PC-3 (cell line): Measurements from ENCODE around the gene AK4. TPM values are rescaled to one million over a fixed set of nuclear protein-coding genes. Genes with fewer than 3 reads are reported as not detected.

ENCODE experiments used
- ATAC-seq: fragments of 200-7000 bp; cut with Tn5 transposase; 2 replicates; pipeline ENCODE4 v1.9.1; 2020; ENCODE audit warnings: mild to moderate bottlenecking, moderate library complexity
- BruUV-seq: library from RNA; stranded (reverse); fragments of 400-500 nt; replicated peaks from 2 replicates; lab custom pipeline; 2021; lab: Mats Ljungman, UMichigan
- CTCF ChIA-PET: fragments of 300-600 bp; sonication (Branson Sonifier 250); formaldehyde crosslinking; loops from one replicate; lab custom pipeline; 2022; ENCODE audit warnings: antibody characterized with exemption; lab: Charles Lee
- POLR2A ChIA-PET: fragments of 300-600 bp; sonication (Branson Sonifier 250); formaldehyde crosslinking; loops from one replicate; lab custom pipeline; 2022; ENCODE audit warnings: antibody characterized with exemption; ENCODE audit not compliant: unreplicated experiment; lab: Charles Lee
- DNase-seq: peaks from one replicate; pipeline ENCODE4 v3.0.0-alpha.2; 2015
- H2AFZ ChIP-seq: fragments of 300-600 bp; sonication (generic); 2 replicates; pipeline ENCODE4 v1.6.0; 2016; ENCODE audit warnings: antibody characterized with exemption, low read length
- H3F3A ChIP-seq: fragments of 300-600 bp; sonication (generic); one replicate; pipeline ENCODE4 v1.6.0; 2017; ENCODE audit warnings: antibody characterized with exemption, low read length, control low read depth, mild to moderate bottlenecking; ENCODE audit not compliant: unreplicated experiment
- H3K27ac ChIP-seq: fragments of 300-600 bp; sonication (generic); 2 replicates; pipeline ENCODE4 v1.5.1; 2016; ENCODE audit warnings: mild to moderate bottlenecking, low read length
- H3K27me3 ChIP-seq: fragments of 300-600 bp; sonication (generic); 2 replicates; pipeline ENCODE4 v1.6.1; 2016; ENCODE audit warnings: low read length, mixed read lengths
- H3K36me3 ChIP-seq: fragments of 300-600 bp; sonication (generic); 2 replicates; pipeline ENCODE4 v1.6.1; 2016; ENCODE audit warnings: low read depth, mixed run types, low read length, mixed read lengths
- H3K4me1 ChIP-seq: fragments of 300-600 bp; sonication (generic); 2 replicates; pipeline ENCODE4 v1.5.1; 2016; ENCODE audit warnings: low read length; ENCODE audit not compliant: insufficient read depth
- H3K4me2 ChIP-seq: fragments of 300-600 bp; sonication (generic); 2 replicates; pipeline ENCODE4 v1.6.0; 2016; ENCODE audit warnings: low read length
- H3K4me3 ChIP-seq: fragments of 300-600 bp; sonication (generic); 2 replicates; pipeline ENCODE4 v1.5.1; 2016; ENCODE audit warnings: mild to moderate bottlenecking, low read length, mixed read lengths
- H3K79me2 ChIP-seq: fragments of 300-600 bp; sonication (generic); 2 replicates; pipeline ENCODE4 v1.6.1; 2017; ENCODE audit warnings: low read length, mixed read lengths
- H3K9ac ChIP-seq: fragments of 300-600 bp; sonication (generic); 2 replicates; pipeline ENCODE4 v1.6.0; 2016; ENCODE audit warnings: mild to moderate bottlenecking, low read length
- H3K9me2 ChIP-seq: fragments of 300-600 bp; sonication (generic); replicated peaks from 2 replicates; pipeline ENCODE4 v1.6.1; 2016; ENCODE audit warnings: mixed run types, low read length, mixed read lengths
- H3K9me3 ChIP-seq: fragments of 300-600 bp; sonication (generic); 2 replicates; pipeline ENCODE4 v1.6.1; 2016; ENCODE audit warnings: low read length, mixed read lengths
- H4K20me1 ChIP-seq: fragments of 300-600 bp; sonication (generic); 2 replicates; pipeline ENCODE4 v1.6.1; 2016; ENCODE audit warnings: low read length, mixed read lengths
- EZH2 ChIP-seq: fragments of 300-600 bp; sonication (generic); IDR thresholded peaks from one replicate; pipeline ENCODE4 v1.6.1; 2017; ENCODE audit warnings: antibody characterized with exemption, mild to moderate bottlenecking, low read length; ENCODE audit not compliant: unreplicated experiment
- EZH2phosphoT487 ChIP-seq: fragments of 300-600 bp; sonication (generic); IDR thresholded peaks from 2 replicates; pipeline ENCODE4 v1.6.1; 2018; ENCODE audit warnings: mild to moderate bottlenecking, antibody characterized with exemption, low read length, borderline replicate concordance
- intact Hi-C: fragments of 100-400 bp; cut with micrococcal nuclease; formaldehyde crosslinking; loops from 2 replicates; pipeline ENCODE4 v1.9.0; 2023
- total RNA-seq: library from RNA; depleted of rRNA; stranded (reverse); fragments of >200 nt; gene quantifications from 2 replicates; pipeline ENCODE4 v1.2.3, GENCODE V29; 2014
- TF ChIP-seq, protein P1 (sequence below): fragments of 300-600 bp; sonication (generic); conservative IDR thresholded peaks from 2 replicates; pipeline ENCODE4 v1.5.1; 2017; ENCODE audit warnings: antibody characterized with exemption, low read depth, mild to moderate bottlenecking, low read length

AK4 gene
- total RNA-seq, 1 experiment from 2014 or later = 98.9 TPM

DNA sequence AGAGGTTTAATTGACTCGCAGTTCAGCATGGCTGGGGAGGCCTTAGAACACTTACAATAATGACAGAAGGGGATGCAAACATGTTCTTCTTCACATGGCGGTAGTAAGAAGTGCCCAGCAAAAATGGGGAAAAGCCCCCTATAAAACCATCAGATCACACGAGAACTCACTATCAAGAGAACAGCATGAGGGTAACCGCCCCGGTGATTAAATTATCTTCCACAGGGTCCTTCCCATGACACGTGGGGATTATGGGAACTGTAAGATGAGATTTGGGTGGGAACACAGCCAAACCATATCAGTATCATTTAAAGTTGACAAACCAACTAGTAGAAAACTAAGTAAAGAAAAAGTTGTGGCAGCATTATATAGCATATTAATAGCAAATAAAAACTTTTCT is 90.0 kb downstream of the AK4 start:
- Histone ChIP-seq H3K27ac (no peak overlapping the region), H2AFZ (no peak overlapping the region), H3K79me2 (no peaks in the 10 kb centered on the region), H3K27me3 (no peaks in the 10 kb centered on the region), H4K20me1 (no peaks in the 10 kb centered on the region), H3F3A (no peaks in the 10 kb centered on the region), H3K4me1 (no peaks in the 10 kb centered on the region), H3K4me2 (no peak overlapping the region), H3K9me3 (no peaks in the 10 kb centered on the region), H3K36me3 (no peaks in the 10 kb centered on the region), H3K9ac (no peak overlapping the region), H3K9me2 (no peaks in the 10 kb centered on the region), H3K4me3 (no peak overlapping the region)
- no TSS peak for BruUV-seq
- ChIA-PET CTCF (interaction anchor here (0.6 kb wide), 1 partner anchor 447 kb away, joined by 3 read pairs; no protein-coding TSS in a partner anchor), POLR2A (no interaction called here)
- TF ChIP-seq EZH2 = no peak
- no peak for TF ChIP-seq EZH2phosphoT487
- TF ChIP-seq, protein P1, sequence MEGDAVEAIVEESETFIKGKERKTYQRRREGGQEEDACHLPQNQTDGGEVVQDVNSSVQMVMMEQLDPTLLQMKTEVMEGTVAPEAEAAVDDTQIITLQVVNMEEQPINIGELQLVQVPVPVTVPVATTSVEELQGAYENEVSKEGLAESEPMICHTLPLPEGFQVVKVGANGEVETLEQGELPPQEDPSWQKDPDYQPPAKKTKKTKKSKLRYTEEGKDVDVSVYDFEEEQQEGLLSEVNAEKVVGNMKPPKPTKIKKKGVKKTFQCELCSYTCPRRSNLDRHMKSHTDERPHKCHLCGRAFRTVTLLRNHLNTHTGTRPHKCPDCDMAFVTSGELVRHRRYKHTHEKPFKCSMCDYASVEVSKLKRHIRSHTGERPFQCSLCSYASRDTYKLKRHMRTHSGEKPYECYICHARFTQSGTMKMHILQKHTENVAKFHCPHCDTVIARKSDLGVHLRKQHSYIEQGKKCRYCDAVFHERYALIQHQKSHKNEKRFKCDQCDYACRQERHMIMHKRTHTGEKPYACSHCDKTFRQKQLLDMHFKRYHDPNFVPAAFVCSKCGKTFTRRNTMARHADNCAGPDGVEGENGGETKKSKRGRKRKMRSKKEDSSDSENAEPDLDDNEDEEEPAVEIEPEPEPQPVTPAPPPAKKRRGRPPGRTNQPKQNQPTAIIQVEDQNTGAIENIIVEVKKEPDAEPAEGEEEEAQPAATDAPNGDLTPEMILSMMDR = no peak
- intact Hi-C loops = loop anchor here (5.0 kb wide), 1 partner anchor 219 kb away; no protein-coding TSS in a partner anchor
- DNase-seq (no peak), ATAC-seq (no peak)

DNA sequence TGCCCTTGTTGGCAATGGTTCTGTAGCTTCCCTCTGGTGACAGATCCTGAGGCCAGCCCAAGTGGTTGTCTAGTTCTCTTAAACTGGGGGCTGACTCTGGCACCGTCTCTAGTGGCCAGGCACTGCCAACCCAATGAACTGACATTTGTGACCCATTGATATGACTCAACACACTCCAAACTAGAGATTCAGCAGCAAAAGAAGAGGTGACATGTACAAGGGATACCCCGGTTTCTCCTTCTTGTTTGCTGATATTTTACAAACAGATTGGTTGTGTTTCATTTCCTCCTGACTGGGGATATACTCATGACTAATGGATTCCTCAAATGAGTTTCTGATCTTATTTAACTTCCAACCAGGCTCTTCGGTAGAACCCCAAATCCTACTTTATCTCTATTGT is 95.5 kb downstream of the AK4 start:
- no peak overlapping the region for H3K4me2 ChIP-seq
- no peaks in the 10 kb centered on the region for H4K20me1 ChIP-seq
- H3K36me3 ChIP-seq = no peaks in the 10 kb centered on the region
- H2AFZ ChIP-seq = no peak overlapping the region
- ChIA-PET CTCF (no interaction called here), POLR2A (no interaction called here)
- no peaks in the 10 kb centered on the region for H3K27me3 ChIP-seq
- H3K4me3 ChIP-seq = no peak overlapping the region
- no peak overlapping the region for H3K9ac ChIP-seq
- no peak overlapping the region for H3K27ac ChIP-seq
- DNase-seq = no peak
- H3K9me2 ChIP-seq = no peaks in the 10 kb centered on the region
- intact Hi-C loops = no loop called here
- peaks cover 8% of the 10 kb centered on the region; the same call in 1 of the 2 replicates for H3K4me1 ChIP-seq
- no peaks in the 10 kb centered on the region for H3K79me2 ChIP-seq
- no peaks in the 10 kb centered on the region for H3F3A ChIP-seq
- ATAC-seq = no peak
- no peak for TF ChIP-seq EZH2phosphoT487
- no peak for TF ChIP-seq EZH2
- TF ChIP-seq, protein P1 = no peak
- no peaks in the 10 kb centered on the region for H3K9me3 ChIP-seq
- BruUV-seq = no TSS peak

DNA sequence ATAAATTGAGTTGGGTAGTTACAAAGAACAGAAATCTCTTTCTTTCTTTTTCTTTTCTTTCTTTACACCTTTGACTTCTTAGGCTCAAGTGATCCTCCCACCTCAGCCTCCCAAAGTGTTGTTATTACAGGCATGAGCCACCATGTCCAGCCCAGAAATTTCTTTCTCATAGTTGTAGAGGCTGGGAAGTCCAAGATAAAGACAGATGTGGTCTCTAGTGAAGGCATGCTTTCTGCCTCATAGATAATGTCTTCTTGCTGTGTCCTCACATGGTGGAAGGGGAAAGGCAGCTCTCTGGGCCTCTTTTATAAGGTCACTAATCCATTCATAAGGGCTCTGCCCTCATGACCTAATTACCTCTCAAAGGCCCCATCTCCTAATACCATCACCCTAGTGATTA is 97.3 kb downstream of the AK4 start:
- no peak for DNase-seq
- TF ChIP-seq, protein P1 = no peak
- TF ChIP-seq EZH2 (no peak), EZH2phosphoT487 (no peak)
- H3K4me1 ChIP-seq = peaks cover 8% of the 10 kb centered on the region; the same call in 1 of the 2 replicates
- H3K36me3 ChIP-seq = no peaks in the 10 kb centered on the region
- H3K9me3 ChIP-seq = no peaks in the 10 kb centered on the region
- H3K79me2 ChIP-seq = no peaks in the 10 kb centered on the region
- no peak overlapping the region for H2AFZ ChIP-seq
- H3K4me2 ChIP-seq = no peak overlapping the region
- ChIA-PET CTCF (no interaction called here), POLR2A (no interaction called here)
- H3K4me3 ChIP-seq = no peak overlapping the region
- intact Hi-C loops = no loop called here
- H3F3A ChIP-seq = no peaks in the 10 kb centered on the region
- no peaks in the 10 kb centered on the region for H3K9me2 ChIP-seq
- no TSS peak for BruUV-seq
- ATAC-seq = no peak
- H3K9ac ChIP-seq = no peak overlapping the region
- H4K20me1 ChIP-seq = no peaks in the 10 kb centered on the region
- no peak overlapping the region for H3K27ac ChIP-seq
- H3K27me3 ChIP-seq = no peaks in the 10 kb centered on the region
